Keratinocyte (primary cell): ENCODE measurements around the gene ITSN1.

ENCODE experiments used
- EZH2 ChIP-seq: IDR thresholded peaks from one replicate; pipeline ENCODE4 v1.6.1; 2012; ENCODE audit warnings: inconsistent platforms, mild to moderate bottlenecking, low read length, moderate library complexity
- TF ChIP-seq, protein P1 (sequence below), 3 experiments: IDR thresholded peaks in 1 of 3; conservative IDR thresholded peaks in 1 of 3; optimal IDR thresholded peaks in 1 of 3; 2 replicates in 2 of 3; 3 replicates in 1 of 3; pipeline versions ENCODE3 to v1.5.1; 2011; ENCODE audit warnings: low read length in 3 of 3, mild to moderate bottlenecking in 3 of 3, moderate library complexity in 2 of 3, control low read depth in 1 of 3, inconsistent platforms in 1 of 3; ENCODE audit not compliant: insufficient read depth in 2 of 3; ENCODE audit errors: extremely low read depth in 1 of 3

- TF ChIP-seq, protein P1, sequence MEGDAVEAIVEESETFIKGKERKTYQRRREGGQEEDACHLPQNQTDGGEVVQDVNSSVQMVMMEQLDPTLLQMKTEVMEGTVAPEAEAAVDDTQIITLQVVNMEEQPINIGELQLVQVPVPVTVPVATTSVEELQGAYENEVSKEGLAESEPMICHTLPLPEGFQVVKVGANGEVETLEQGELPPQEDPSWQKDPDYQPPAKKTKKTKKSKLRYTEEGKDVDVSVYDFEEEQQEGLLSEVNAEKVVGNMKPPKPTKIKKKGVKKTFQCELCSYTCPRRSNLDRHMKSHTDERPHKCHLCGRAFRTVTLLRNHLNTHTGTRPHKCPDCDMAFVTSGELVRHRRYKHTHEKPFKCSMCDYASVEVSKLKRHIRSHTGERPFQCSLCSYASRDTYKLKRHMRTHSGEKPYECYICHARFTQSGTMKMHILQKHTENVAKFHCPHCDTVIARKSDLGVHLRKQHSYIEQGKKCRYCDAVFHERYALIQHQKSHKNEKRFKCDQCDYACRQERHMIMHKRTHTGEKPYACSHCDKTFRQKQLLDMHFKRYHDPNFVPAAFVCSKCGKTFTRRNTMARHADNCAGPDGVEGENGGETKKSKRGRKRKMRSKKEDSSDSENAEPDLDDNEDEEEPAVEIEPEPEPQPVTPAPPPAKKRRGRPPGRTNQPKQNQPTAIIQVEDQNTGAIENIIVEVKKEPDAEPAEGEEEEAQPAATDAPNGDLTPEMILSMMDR (optimal IDR thresholded peaks at IDR 0.05 in 1 of 3, IDR thresholded peaks at IDR 0.05 in 1 of 3, conservative IDR thresholded peaks at IDR 0.05 in 1 of 3; ENCODE audit: extremely low read depth in 1 of 3, insufficient read depth in 2 of 3, low read length in 3 of 3): no peak
- TF ChIP-seq EZH2: no peak
These were observed 31.1 kb upstream of the ITSN1 start for GRCh38 chr21:33611006-33611744.
